Muscle of back (tissue), 11 donors: ENCODE data around the gene COPZ2. TPM values are rescaled to one million over a fixed set of nuclear protein-coding genes. Genes with fewer than 3 reads are reported as not detected.
"Not testable (repeated sequence)": the region's sequence is repeated elsewhere in the genome, so short reads cannot be mapped to it uniquely, and the experiment has no call there.

Experiments
- DNase-seq, 3 donors: peaks; one replicate each; pipeline versions ENCODE4 v3.0.0 to v3.0.0-alpha.2; 2013
- polyA plus RNA-seq, 10 donors: library from polyadenylated mRNA; unstranded; fragments of 120-200 nt; gene quantifications; one replicate each; pipeline ENCODE4 v1.2.1, GENCODE V29; 2013; ENCODE audit not compliant: insufficient read length in 10 of 10

Gene COPZ2
- polyA plus RNA-seq, 10 donors, result 39.5 to 66.4 (median 45.7) TPM

- no peak for DNase-seq
Observed at GRCh38 chr17:48036693-48037035, 933 bp downstream of the COPZ2 start.

- not testable (repeated sequence) for DNase-seq
Observed at GRCh38 chr17:48034734-48035133, 2.9 kb downstream of the COPZ2 start.

- DNase-seq, result no peak
Observed at GRCh38 chr17:48031966-48032365, 5.6 kb downstream of the COPZ2 start.

- DNase-seq, result peak in 2 of 3 donors; percentile 70 to 73
Observed at GRCh38 chr17:48030531-48030930, 7.1 kb downstream of the COPZ2 start.

GRCh38 chr17:48028736-48029135 is 8.9 kb downstream of the COPZ2 start:
- DNase-seq, result no peak

- no peak for DNase-seq
Observed at GRCh38 chr17:48027322-48027981, 10.1 kb downstream of the COPZ2 start.

- peak; percentile 89 to 96 (median 89) for DNase-seq
Observed at GRCh38 chr17:48026502-48027321, 10.9 kb downstream of the COPZ2 start.

- peak in 1 of 3 donors; percentile 33 for DNase-seq
Observed at GRCh38 chr17:48025904-48026501, 11.6 kb downstream of the COPZ2 start.

- peak; percentile 94 to 97 (median 95) for DNase-seq
Observed at GRCh38 chr17:48025040-48025903, 12.3 kb downstream of the COPZ2 start.

- peak; percentile 26 to 70 (median 51) for DNase-seq
Observed at GRCh38 chr17:48024149-48025039, 13.2 kb downstream of the COPZ2 start.

- DNase-seq, result peak; percentile 57 to 83 (median 76)
Observed at GRCh38 chr17:48023400-48024148, 14.0 kb downstream of the COPZ2 start.

- DNase-seq, result no peak
Observed at GRCh38 chr17:48022901-48023300, 14.7 kb downstream of the COPZ2 start.

GRCh38 chr17:48021934-48022333 is 15.7 kb downstream of the COPZ2 start:
- no peak for DNase-seq

GRCh38 chr17:48017817-48018158 is 19.8 kb downstream of the COPZ2 start:
- not testable (repeated sequence) for DNase-seq

GRCh38 chr17:48016112-48016511 is 21.5 kb downstream of the COPZ2 start:
- DNase-seq, result no peak

- DNase-seq, result peak in 1 of 3 donors; percentile 35
Observed at GRCh38 chr17:48014595-48015111, 22.9 kb downstream of the COPZ2 start.

- no peak for DNase-seq
Observed at GRCh38 chr17:48013876-48014594, 23.6 kb downstream of the COPZ2 start.

- DNase-seq, result peak in 1 of 3 donors; percentile 22
Observed at GRCh38 chr17:48012654-48013053, 24.9 kb downstream of the COPZ2 start.

- DNase-seq, result peak; percentile 27 to 81 (median 61)
Observed at GRCh38 chr17:48012151-48012520, 25.5 kb downstream of the COPZ2 start.
